Esophagus squamous epithelium (tissue), 4 donors: ENCODE data around the gene ADA.

ENCODE experiments used
- POLR2A ChIP-seq, 4 donors: fragments of 450-650 bp; IDR thresholded peaks; one replicate each; pipeline ENCODE4 v1.6.1; 2017; ENCODE audit warnings: antibody characterized with exemption in 4 of 4, mild to moderate bottlenecking in 4 of 4, moderate library complexity in 3 of 4
- TF ChIP-seq, protein P1 (sequence below), 6 experiments: fragments of 450-650 bp in 4 of 6; fragments of 200-600 bp in 2 of 6; sonication (generic) in 2 of 6; IDR thresholded peaks; one replicate each; pipeline ENCODE4 v1.5.1; 2016 to 2019; ENCODE audit warnings: antibody characterized with exemption in 6 of 6, mild to moderate bottlenecking in 4 of 6, moderate library complexity in 4 of 6

GRCh38 chr20:44651684-44652423 is at the start of gene ADA:
- TF ChIP-seq, protein P1, sequence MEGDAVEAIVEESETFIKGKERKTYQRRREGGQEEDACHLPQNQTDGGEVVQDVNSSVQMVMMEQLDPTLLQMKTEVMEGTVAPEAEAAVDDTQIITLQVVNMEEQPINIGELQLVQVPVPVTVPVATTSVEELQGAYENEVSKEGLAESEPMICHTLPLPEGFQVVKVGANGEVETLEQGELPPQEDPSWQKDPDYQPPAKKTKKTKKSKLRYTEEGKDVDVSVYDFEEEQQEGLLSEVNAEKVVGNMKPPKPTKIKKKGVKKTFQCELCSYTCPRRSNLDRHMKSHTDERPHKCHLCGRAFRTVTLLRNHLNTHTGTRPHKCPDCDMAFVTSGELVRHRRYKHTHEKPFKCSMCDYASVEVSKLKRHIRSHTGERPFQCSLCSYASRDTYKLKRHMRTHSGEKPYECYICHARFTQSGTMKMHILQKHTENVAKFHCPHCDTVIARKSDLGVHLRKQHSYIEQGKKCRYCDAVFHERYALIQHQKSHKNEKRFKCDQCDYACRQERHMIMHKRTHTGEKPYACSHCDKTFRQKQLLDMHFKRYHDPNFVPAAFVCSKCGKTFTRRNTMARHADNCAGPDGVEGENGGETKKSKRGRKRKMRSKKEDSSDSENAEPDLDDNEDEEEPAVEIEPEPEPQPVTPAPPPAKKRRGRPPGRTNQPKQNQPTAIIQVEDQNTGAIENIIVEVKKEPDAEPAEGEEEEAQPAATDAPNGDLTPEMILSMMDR (IDR thresholded peaks at IDR 0.05), result peak in 1 of 6 experiments; percentile 16
- TF ChIP-seq POLR2A (IDR thresholded peaks at IDR 0.05), result no peak
